Measurements from ENCODE around the gene CTIF.

DNA sequence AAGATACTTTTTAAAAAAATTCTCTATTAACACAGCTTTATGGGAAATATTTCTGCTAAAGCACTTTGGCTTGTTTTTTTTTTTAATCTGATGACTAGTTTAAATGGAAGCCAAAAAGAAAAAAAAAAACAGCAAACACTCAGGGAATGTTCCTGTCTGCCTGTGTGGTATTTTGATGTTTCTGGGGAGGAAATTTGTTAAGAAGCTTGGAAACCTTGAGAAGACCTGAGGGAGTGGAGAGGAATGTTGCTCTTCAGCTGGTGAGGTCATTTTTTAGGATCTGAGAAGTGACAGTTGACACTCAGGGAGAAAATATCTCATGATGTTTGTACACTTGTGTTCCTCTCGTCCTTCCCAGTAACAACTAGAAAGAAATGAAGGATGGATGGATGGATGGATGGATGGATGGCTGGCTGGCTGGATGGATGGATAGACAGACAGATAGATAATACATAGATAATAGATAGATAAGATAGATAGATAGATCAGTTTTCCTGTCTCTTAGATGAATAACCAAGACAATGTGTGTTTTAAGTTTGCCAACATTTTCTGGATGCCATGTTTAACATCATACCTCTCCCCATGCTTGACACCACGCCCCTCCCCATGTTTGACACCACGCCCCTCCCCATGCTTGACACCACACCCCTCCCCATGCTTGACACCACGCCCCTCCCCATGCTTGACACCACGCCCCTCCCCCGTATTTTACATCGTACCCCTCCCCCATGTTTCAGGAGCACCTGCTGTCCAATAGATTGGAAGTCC lies 84.8 kb downstream of the CTIF start:
- TF ChIP-seq TAF1 (IDR thresholded peaks at IDR 0.05; ENCODE audit: low read depth) (no peak), EP300 (IDR thresholded peaks at IDR 0.05; ENCODE audit: borderline replicate concordance) (no peak)
- TF ChIP-seq, protein P1, sequence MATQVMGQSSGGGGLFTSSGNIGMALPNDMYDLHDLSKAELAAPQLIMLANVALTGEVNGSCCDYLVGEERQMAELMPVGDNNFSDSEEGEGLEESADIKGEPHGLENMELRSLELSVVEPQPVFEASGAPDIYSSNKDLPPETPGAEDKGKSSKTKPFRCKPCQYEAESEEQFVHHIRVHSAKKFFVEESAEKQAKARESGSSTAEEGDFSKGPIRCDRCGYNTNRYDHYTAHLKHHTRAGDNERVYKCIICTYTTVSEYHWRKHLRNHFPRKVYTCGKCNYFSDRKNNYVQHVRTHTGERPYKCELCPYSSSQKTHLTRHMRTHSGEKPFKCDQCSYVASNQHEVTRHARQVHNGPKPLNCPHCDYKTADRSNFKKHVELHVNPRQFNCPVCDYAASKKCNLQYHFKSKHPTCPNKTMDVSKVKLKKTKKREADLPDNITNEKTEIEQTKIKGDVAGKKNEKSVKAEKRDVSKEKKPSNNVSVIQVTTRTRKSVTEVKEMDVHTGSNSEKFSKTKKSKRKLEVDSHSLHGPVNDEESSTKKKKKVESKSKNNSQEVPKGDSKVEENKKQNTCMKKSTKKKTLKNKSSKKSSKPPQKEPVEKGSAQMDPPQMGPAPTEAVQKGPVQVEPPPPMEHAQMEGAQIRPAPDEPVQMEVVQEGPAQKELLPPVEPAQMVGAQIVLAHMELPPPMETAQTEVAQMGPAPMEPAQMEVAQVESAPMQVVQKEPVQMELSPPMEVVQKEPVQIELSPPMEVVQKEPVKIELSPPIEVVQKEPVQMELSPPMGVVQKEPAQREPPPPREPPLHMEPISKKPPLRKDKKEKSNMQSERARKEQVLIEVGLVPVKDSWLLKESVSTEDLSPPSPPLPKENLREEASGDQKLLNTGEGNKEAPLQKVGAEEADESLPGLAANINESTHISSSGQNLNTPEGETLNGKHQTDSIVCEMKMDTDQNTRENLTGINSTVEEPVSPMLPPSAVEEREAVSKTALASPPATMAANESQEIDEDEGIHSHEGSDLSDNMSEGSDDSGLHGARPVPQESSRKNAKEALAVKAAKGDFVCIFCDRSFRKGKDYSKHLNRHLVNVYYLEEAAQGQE (IDR thresholded peaks at IDR 0.05; ENCODE audit: low read depth): no peak
